Astrocyte of the spinal cord (primary cell): Measurements from ENCODE around the gene LGR6.
"Not testable (repeated sequence)": the region's sequence is repeated elsewhere in the genome, so short reads cannot be mapped to it uniquely, and the experiment has no call there.

Experiments
- DNase-seq: peaks from one replicate; pipeline ENCODE4 v3.0.0; 2011; ENCODE audit warnings: low read depth, low spot score
- H3K4me3 ChIP-seq: 2 replicates; pipeline ENCODE4 v1.5.1; 2011; ENCODE audit warnings: low read depth, mild to moderate bottlenecking, low read length, moderate library complexity
- CTCF ChIP-seq: IDR thresholded peaks from 2 replicates; pipeline ENCODE4 v1.5.1; 2012; ENCODE audit warnings: low read depth, mild to moderate bottlenecking, low read length, inconsistent platforms
- in situ Hi-C: cut with HindIII; loops from 2 replicates; pipeline ENCODE4 v1.10.0; 2017; ENCODE audit warnings: low sequenced_read_pairs

The LGR6 gene

GRCh38 chr1:202163281-202164270 is 30.0 kb upstream of the LGR6 start:
- DNase-seq: no peak
- TF ChIP-seq CTCF: no peak
- H3K4me3 ChIP-seq: no peak overlapping the region
- in situ Hi-C loops: no loop called here

- no peak for TF ChIP-seq CTCF
- H3K4me3 ChIP-seq: no peak overlapping the region
- in situ Hi-C loops: no loop called here
- DNase-seq: no peak
Measured at GRCh38 chr1:202164271-202165037, 29.1 kb upstream of the LGR6 start.

- TF ChIP-seq CTCF: no peak
- in situ Hi-C loops: no loop called here
- no peak overlapping the region for H3K4me3 ChIP-seq
- no peak for DNase-seq
Measured at GRCh38 chr1:202165267-202165941, 28.2 kb upstream of the LGR6 start.

- no peak for TF ChIP-seq CTCF
- in situ Hi-C loops: no loop called here
- no peak overlapping the region for H3K4me3 ChIP-seq
- no peak for DNase-seq
Measured at GRCh38 chr1:202165942-202166843, 27.4 kb upstream of the LGR6 start.

GRCh38 chr1:202167054-202167453 is 26.5 kb upstream of the LGR6 start:
- in situ Hi-C loops, DNase-seq: not testable (repeated sequence)

GRCh38 chr1:202167708-202168415 is 25.7 kb upstream of the LGR6 start:
- TF ChIP-seq CTCF: no peak
- no peak overlapping the region for H3K4me3 ChIP-seq
- DNase-seq: no peak
- in situ Hi-C loops: no loop called here

More at GRCh38 chr1:202167054-202167453, 26.5 kb upstream of the LGR6 start:
- H3K4me3 ChIP-seq: not testable (repeated sequence)
